ENCODE data around the gene COL9A3.

COL9A3 gene

DNA sequence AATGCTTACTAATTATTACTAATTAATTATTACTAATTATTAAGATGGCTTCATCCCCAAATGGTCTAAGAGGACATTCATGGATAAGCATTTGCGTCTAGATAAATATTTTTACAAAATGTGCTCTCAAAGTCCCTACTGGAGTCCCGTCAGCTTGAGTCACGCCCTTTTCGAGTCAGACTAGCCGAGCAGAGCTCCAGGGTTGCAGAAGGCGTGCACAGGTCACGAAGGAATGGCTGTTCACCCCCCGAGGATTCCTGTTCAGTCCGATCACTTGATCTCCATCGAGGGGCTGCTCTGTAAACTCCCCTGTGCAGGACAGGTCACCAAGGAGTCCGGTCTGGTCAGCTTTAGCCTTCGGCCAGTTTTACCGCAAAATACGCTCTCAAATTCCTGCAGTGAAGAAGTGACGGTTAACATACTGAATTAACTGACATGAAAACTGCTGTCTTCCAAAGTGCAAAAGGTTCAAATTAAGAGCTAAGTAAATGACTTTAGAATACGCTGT, 24.9 kb downstream of the COL9A3 start:
- H3K36me3 ChIP-seq (ENCODE audit: control insufficient read depth, insufficient read depth, low read length): no peaks in the 10 kb centered on the region
- no peak overlapping the region for H3K4me3 ChIP-seq (ENCODE audit: low read depth, low read length)
- no peak overlapping the region for H3K9ac ChIP-seq
- H2AFZ ChIP-seq: no peak overlapping the region
- no peaks in the 10 kb centered on the region for H3K4me1 ChIP-seq
- TF ChIP-seq, protein P1, sequence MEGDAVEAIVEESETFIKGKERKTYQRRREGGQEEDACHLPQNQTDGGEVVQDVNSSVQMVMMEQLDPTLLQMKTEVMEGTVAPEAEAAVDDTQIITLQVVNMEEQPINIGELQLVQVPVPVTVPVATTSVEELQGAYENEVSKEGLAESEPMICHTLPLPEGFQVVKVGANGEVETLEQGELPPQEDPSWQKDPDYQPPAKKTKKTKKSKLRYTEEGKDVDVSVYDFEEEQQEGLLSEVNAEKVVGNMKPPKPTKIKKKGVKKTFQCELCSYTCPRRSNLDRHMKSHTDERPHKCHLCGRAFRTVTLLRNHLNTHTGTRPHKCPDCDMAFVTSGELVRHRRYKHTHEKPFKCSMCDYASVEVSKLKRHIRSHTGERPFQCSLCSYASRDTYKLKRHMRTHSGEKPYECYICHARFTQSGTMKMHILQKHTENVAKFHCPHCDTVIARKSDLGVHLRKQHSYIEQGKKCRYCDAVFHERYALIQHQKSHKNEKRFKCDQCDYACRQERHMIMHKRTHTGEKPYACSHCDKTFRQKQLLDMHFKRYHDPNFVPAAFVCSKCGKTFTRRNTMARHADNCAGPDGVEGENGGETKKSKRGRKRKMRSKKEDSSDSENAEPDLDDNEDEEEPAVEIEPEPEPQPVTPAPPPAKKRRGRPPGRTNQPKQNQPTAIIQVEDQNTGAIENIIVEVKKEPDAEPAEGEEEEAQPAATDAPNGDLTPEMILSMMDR (IDR thresholded peaks at IDR 0.05): no peak
- H3K4me2 ChIP-seq (ENCODE audit: low read length): no peak overlapping the region
- no peaks in the 10 kb centered on the region for H3K27me3 ChIP-seq (ENCODE audit: control insufficient read depth, insufficient read depth, low read length)
- no peaks in the 10 kb centered on the region for H3K79me2 ChIP-seq
- H3K27ac ChIP-seq: no peak overlapping the region
- no peaks in the 10 kb centered on the region for H3K9me3 ChIP-seq (ENCODE audit: control insufficient read depth, low read length)

DNA sequence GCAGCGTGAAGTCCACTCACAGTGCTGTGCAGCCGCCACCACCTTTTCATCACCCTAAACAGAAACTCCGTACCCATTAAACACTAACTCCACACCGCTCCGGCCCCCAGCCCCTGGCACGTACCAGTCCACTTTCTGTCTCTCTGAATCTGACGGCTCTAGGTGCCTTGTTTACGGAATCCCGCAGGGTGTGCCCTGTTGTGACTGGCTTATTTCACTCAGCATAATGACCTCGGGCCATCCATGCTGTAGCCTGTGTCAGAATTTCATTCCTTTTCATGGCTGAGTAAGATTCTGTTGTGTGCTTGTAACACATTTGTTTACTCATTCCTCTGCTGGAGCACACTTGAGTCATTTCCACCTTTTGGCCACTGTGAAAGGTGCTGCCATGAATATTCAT, 26.8 kb downstream of the COL9A3 start:
- Histone ChIP-seq H3K9ac (no peak overlapping the region), H3K79me2 (no peaks in the 10 kb centered on the region), H3K36me3 (ENCODE audit: control insufficient read depth, insufficient read depth, low read length) (no peaks in the 10 kb centered on the region), H2AFZ (no peak overlapping the region), H3K9me3 (ENCODE audit: control insufficient read depth, low read length) (no peaks in the 10 kb centered on the region), H3K4me3 (ENCODE audit: low read depth, low read length) (no peak overlapping the region), H3K27ac (no peak overlapping the region), H3K4me1 (no peaks in the 10 kb centered on the region), H3K4me2 (ENCODE audit: low read length) (no peak overlapping the region), H3K27me3 (ENCODE audit: control insufficient read depth, insufficient read depth, low read length) (no peaks in the 10 kb centered on the region)
- TF ChIP-seq, protein P1 (IDR thresholded peaks at IDR 0.05): no peak

DNA sequence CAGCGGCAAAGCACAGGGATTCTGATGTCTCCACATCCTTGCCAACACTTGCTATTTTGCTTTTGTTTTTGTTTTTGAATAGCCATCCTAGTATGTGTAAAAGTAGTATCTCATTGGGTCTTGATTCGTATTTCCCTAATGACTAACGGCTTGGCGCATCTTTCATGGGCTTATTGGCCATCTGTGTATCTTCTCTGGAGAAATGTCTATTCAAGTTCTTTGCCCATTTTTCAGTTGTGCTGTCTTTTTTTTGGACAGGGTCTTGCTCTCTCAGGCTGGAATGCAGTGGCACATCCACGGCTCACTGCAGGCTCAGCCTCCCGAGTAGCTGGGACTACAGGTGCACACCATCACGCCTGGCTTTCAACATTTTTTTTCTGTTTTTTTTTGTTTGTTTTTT, 27.3 kb downstream of the COL9A3 start:
- Histone ChIP-seq H3K4me2 (ENCODE audit: low read length) (no peak overlapping the region), H3K9me3 (ENCODE audit: control insufficient read depth, low read length) (no peaks in the 10 kb centered on the region), H3K9ac (no peak overlapping the region), H3K27me3 (ENCODE audit: control insufficient read depth, insufficient read depth, low read length) (no peaks in the 10 kb centered on the region), H3K4me3 (ENCODE audit: low read depth, low read length) (no peak overlapping the region), H2AFZ (no peak overlapping the region), H3K4me1 (no peaks in the 10 kb centered on the region), H3K36me3 (ENCODE audit: control insufficient read depth, insufficient read depth, low read length) (no peaks in the 10 kb centered on the region), H3K79me2 (no peaks in the 10 kb centered on the region), H3K27ac (no peak overlapping the region)
- TF ChIP-seq, protein P1 (IDR thresholded peaks at IDR 0.05): no peak

DNA sequence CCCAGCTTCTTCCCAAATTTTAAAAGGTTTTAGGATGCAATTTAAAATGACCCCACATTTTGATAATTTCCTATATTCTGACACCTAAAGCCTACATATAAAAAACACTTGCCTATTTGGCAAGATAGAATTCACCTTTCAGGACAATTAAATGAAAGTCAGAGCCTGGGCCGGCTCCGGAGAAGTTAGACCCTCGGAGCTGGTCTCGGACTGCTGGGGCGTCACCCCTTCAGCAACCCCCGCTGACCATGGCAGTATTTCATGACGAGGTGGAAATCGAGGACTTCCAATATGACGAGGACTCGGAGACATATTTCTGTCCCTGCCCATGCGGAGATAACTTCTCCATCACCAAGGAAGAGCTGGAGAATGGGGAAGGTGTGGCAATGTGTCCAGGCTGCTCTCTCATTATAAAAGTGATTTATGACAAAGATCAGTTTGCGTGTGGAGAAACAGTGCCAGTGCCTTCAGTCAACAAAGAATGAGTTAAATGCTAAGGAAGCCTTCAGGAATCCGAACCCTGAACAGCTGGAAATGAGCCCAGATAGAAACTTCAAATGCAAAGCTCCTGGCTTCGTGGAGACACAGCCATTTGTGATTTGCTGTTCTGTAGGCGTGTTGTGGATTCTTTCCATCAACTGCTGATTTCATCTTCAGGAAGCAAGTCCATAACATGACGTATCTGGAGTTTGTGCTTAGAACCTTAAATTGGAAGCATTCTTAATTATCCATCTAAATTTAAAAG, 28.7 kb downstream of the COL9A3 start:
- H3K9me3 ChIP-seq (ENCODE audit: control insufficient read depth, low read length): no peaks in the 10 kb centered on the region
- TF ChIP-seq, protein P1 (IDR thresholded peaks at IDR 0.05): no peak
- no peak overlapping the region for H3K27ac ChIP-seq
- H3K27me3 ChIP-seq (ENCODE audit: control insufficient read depth, insufficient read depth, low read length): no peaks in the 10 kb centered on the region
- H3K4me2 ChIP-seq (ENCODE audit: low read length): no peak overlapping the region
- H2AFZ ChIP-seq: no peak overlapping the region
- no peaks in the 10 kb centered on the region for H3K36me3 ChIP-seq (ENCODE audit: control insufficient read depth, insufficient read depth, low read length)
- H3K79me2 ChIP-seq: no peaks in the 10 kb centered on the region
- no peak overlapping the region for H3K9ac ChIP-seq
- H3K4me3 ChIP-seq (ENCODE audit: low read depth, low read length): no peak overlapping the region
- no peaks in the 10 kb centered on the region for H3K4me1 ChIP-seq

All from parathyroid adenoma (tissue), 2 donors.